ENCODE data around the gene NFS1.
A peak's percentile ranks its signal among the peaks of the same experiment; 100 is the strongest.
"Not testable (repeated sequence)": the region's sequence is repeated elsewhere in the genome, so short reads cannot be mapped to it uniquely, and the experiment has no call there.

NFS1 gene

GRCh38 chr20:35729836-35730582 lies 30.9 kb upstream of the NFS1 start:
- DNase-seq (ENCODE audit: low read depth), result peak; percentile 29

GRCh38 chr20:35729283-35729807 lies 30.2 kb upstream of the NFS1 start:
- no peak for DNase-seq (ENCODE audit: low read depth)

GRCh38 chr20:35726842-35727711 lies 27.9 kb upstream of the NFS1 start:
- no peak for DNase-seq (ENCODE audit: low read depth)

GRCh38 chr20:35724321-35725230 lies 25.4 kb upstream of the NFS1 start:
- DNase-seq (ENCODE audit: low read depth), result no peak

GRCh38 chr20:35723652-35724320 lies 24.6 kb upstream of the NFS1 start:
- DNase-seq (ENCODE audit: low read depth), result not testable (repeated sequence)

GRCh38 chr20:35723275-35723639 lies 24.1 kb upstream of the NFS1 start:
- DNase-seq (ENCODE audit: low read depth), result not testable (repeated sequence)

GRCh38 chr20:35721621-35722020 lies 22.5 kb upstream of the NFS1 start:
- no peak for DNase-seq (ENCODE audit: low read depth)

GRCh38 chr20:35721219-35721618 lies 22.1 kb upstream of the NFS1 start:
- DNase-seq (ENCODE audit: low read depth), result no peak

- DNase-seq (ENCODE audit: low read depth), result no peak
Observed at GRCh38 chr20:35720165-35721123, 21.3 kb upstream of the NFS1 start.

- DNase-seq (ENCODE audit: low read depth), result no peak
Observed at GRCh38 chr20:35719717-35720116, 20.6 kb upstream of the NFS1 start.

GRCh38 chr20:35718972-35719635 lies 20.0 kb upstream of the NFS1 start:
- no peak for DNase-seq (ENCODE audit: low read depth)

- not testable (repeated sequence) for DNase-seq (ENCODE audit: low read depth)
Observed at GRCh38 chr20:35718321-35718720, 19.2 kb upstream of the NFS1 start.

- no peak for DNase-seq (ENCODE audit: low read depth)
Observed at GRCh38 chr20:35716330-35716729, 17.2 kb upstream of the NFS1 start.

GRCh38 chr20:35715652-35716051 lies 16.5 kb upstream of the NFS1 start:
- DNase-seq (ENCODE audit: low read depth), result no peak

- no peak for DNase-seq (ENCODE audit: low read depth)
Observed at GRCh38 chr20:35714127-35714526, 15.0 kb upstream of the NFS1 start.

- DNase-seq (ENCODE audit: low read depth), result peak; percentile 22
Observed at GRCh38 chr20:35713120-35713519, 14.0 kb upstream of the NFS1 start.

GRCh38 chr20:35711588-35712209 lies 12.5 kb upstream of the NFS1 start:
- no peak for DNase-seq (ENCODE audit: low read depth)

- no peak for DNase-seq (ENCODE audit: low read depth)
Observed at GRCh38 chr20:35710884-35711587, 11.9 kb upstream of the NFS1 start.

- DNase-seq (ENCODE audit: low read depth), result no peak
Observed at GRCh38 chr20:35710039-35710438, 10.9 kb upstream of the NFS1 start.
